Measurements from ENCODE around the gene SHB. TPM values are rescaled to one million over a fixed set of nuclear protein-coding genes. Genes with fewer than 3 reads are reported as not detected.

Gene SHB
- 37.8 to 54.5 TPM (median 52.7 TPM) in 5 replicates for total RNA-seq (2022; extraction: Qiagen RNA extraction; ENCODE audit: low read depth)

GRCh38 chr9:38068701-38069628, at the start of gene SHB:
TSS of gene SHB (minus strand) at chr9:38069227. CDS start at chr9:38068645, 582 bp downstream.

GRCh38 chr9:37903647-37904444, 165.2 kb downstream of the SHB start, which contains the start of gene SLC25A51:
TSS of gene SLC25A51 (minus strand) at chr9:37904127. CDS start at chr9:37888550, 15,577 bp downstream.

Other genes with a start within 250 kb of the SHB start
- gene SLC25A51, start 165.1 kb downstream of the SHB start, total RNA-seq (2022; extraction: Qiagen RNA extraction; ENCODE audit: low read depth): 17.6 to 21.0 TPM (median 20.1 TPM) in 5 replicates